Ishikawa (cell line): ENCODE data around the gene LRRC28.

Source experiments
- CEBPB ChIP-seq: IDR thresholded peaks from 2 replicates; pipeline ENCODE4 v1.6.1; 2012
- CREB1 ChIP-seq: IDR thresholded peaks from 2 replicates; pipeline ENCODE4 v1.6.1; 2012; ENCODE audit warnings: low read depth
- EGR1 ChIP-seq: IDR thresholded peaks from 2 replicates; pipeline ENCODE4 v1.6.1; 2012
- EP300 ChIP-seq: IDR thresholded peaks from 2 replicates; pipeline ENCODE4 v1.6.1; 2012; ENCODE audit warnings: borderline replicate concordance
- FOXM1 ChIP-seq: IDR thresholded peaks from 2 replicates; pipeline ENCODE4 v1.6.1; 2012; ENCODE audit warnings: low read depth, borderline replicate concordance
- NFIC ChIP-seq: IDR thresholded peaks from 2 replicates; pipeline ENCODE4 v1.6.1; 2012
- RAD21 ChIP-seq: IDR thresholded peaks from 2 replicates; pipeline ENCODE4 v1.6.1; 2012; ENCODE audit warnings: low read depth
- REST ChIP-seq: IDR thresholded peaks from 2 replicates; pipeline ENCODE4 v1.6.1; 2012; ENCODE audit warnings: low read depth, mild to moderate bottlenecking
- TAF1 ChIP-seq: IDR thresholded peaks from 2 replicates; pipeline ENCODE4 v1.6.1; 2012; ENCODE audit warnings: low read depth, mild to moderate bottlenecking
- TCF12 ChIP-seq: IDR thresholded peaks from 2 replicates; pipeline ENCODE4 v1.6.1; 2012; ENCODE audit warnings: low read depth
- TEAD4 ChIP-seq: IDR thresholded peaks from 2 replicates; pipeline ENCODE4 v1.6.1; 2012
- YY1 ChIP-seq: IDR thresholded peaks from 2 replicates; pipeline ENCODE4 v1.6.1; 2012; ENCODE audit warnings: low read depth
- ZBTB7A ChIP-seq: IDR thresholded peaks from 2 replicates; pipeline ENCODE4 v1.6.1; 2012; ENCODE audit warnings: low read depth
- TF ChIP-seq, protein P1 (sequence below): IDR thresholded peaks from 2 replicates; pipeline ENCODE4 v1.6.1; 2012
- TF ChIP-seq, protein P2 (sequence below): IDR thresholded peaks from 2 replicates; pipeline ENCODE4 v1.6.1; 2012

Gene LRRC28

DNA sequence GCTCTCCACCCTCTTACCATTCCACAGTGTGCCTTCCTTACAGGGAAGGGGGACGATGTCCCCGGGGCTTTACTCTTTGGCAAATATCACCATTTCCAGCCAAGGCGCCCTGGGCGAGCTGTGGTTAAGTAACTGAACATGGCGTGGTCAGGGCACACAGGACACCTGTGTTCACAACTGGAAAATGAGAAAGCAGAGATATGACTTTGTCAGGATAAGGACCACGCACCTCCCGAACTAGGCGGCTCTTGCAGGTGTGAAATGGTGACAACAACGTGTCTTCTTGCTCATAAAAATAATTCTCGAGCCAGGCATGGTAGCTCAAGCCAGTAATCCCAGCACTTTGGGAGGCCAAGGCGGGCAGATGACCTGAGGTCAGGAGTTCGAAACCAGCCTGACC lies 154.8 kb downstream of the LRRC28 start:
- no peak for TF ChIP-seq NFIC

DNA sequence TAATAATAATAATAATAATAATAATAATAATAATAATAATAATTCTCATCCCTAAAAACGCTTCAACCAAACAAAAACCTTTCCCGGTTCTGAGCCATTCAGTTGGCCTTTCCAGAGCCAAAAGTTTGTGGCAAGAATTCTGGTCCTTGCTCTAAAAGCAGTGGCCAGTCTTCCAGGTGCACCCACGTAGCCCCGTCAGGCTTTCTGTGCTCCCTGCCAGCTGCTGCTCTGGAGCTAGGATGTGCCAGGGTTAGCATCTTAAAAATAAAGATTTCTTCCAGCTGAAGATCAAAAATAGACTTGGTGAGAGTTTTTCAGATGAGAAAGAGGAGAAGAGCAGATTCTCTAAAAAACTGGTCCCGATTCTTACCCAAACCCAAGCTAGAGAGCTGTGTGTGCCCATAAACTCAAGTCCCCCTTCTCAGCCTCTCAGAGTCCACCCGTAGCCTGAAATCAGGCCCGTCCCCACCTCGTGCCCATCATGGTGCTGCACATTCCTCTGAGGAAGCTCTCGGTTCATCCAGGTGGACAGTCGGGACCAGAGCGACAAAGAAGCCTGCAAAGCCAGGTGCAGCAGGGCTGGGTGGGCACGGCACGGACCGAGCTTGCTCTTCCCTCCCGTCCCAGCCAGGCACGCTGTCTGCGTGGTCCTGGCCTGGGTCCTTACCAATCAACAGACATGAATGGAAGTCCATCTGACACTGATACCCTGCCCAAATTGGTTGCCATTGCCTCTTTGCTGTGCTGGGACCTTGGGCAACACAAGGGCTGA lies 155.6 kb downstream of the LRRC28 start:
- TF ChIP-seq EP300 (no peak), EGR1 (no peak), NFIC (no peak), REST (no peak), ZBTB7A (no peak), TAF1 (no peak), YY1 (no peak), TCF12 (no peak), TEAD4 (no peak), CREB1 (no peak), RAD21 (no peak), CEBPB (no peak), FOXM1 (no peak)
- TF ChIP-seq, protein P1, sequence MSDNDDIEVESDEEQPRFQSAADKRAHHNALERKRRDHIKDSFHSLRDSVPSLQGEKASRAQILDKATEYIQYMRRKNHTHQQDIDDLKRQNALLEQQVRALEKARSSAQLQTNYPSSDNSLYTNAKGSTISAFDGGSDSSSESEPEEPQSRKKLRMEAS, result no peak
- TF ChIP-seq, protein P2, sequence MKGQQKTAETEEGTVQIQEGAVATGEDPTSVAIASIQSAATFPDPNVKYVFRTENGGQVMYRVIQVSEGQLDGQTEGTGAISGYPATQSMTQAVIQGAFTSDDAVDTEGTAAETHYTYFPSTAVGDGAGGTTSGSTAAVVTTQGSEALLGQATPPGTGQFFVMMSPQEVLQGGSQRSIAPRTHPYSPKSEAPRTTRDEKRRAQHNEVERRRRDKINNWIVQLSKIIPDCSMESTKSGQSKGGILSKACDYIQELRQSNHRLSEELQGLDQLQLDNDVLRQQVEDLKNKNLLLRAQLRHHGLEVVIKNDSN, result no peak

GRCh38 chr15:99407716-99408115 lies 156.4 kb downstream of the LRRC28 start:
- no peak for TF ChIP-seq FOXM1
- TF ChIP-seq YY1, result no peak
- TF ChIP-seq CREB1, result no peak
- TF ChIP-seq, protein P2, result no peak
- TF ChIP-seq EGR1, result no peak
- TF ChIP-seq RAD21, result no peak

DNA sequence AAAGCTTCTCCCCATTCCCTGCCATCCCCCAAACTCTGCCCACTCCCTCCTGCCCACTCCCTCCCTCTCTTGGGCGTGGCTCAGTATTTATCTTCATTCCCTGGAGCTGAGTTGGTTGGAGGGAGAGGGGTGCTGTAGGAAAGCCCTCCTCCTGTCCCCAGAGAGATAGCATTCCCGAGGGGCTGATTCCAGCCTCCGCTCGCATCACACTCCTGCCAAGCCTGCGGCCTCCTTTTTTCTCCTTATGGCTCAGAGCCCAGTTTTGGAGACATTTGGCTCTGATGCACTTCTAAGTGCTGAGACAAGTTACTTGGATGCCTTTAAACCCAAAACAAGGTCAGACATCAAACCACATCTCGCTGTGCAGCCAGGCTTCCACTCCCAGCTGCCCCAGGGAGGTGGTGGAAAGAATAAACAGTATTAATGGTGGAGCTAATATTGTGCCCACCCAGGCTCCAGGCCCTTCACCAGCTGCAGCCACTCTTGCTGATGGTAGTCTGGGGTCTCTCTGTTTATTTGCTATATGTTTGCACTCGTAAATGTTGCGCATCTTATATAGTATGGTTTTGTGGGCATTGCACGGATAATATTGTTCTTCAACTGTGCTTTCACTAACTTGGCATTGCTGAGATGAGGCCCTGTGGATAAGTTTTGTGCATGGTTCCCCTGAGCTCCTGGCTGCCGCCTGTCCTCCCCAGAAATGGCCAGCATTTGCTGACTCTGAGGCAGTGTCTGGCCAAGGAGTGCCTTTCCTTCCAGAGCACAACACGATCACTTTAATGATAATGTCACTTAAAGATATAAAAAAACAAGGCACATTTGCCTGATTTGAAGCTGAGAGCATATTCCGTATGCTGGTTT lies 157.2 kb downstream of the LRRC28 start:
- TF ChIP-seq RAD21 (no peak), EGR1 (no peak), YY1 (no peak), TAF1 (no peak), EP300 (no peak), NFIC (no peak), REST (no peak), TEAD4 (no peak), CREB1 (no peak), FOXM1 (no peak), ZBTB7A (no peak), CEBPB (no peak), TCF12 (no peak)
- TF ChIP-seq, protein P2, result no peak
- TF ChIP-seq, protein P1, result no peak

DNA sequence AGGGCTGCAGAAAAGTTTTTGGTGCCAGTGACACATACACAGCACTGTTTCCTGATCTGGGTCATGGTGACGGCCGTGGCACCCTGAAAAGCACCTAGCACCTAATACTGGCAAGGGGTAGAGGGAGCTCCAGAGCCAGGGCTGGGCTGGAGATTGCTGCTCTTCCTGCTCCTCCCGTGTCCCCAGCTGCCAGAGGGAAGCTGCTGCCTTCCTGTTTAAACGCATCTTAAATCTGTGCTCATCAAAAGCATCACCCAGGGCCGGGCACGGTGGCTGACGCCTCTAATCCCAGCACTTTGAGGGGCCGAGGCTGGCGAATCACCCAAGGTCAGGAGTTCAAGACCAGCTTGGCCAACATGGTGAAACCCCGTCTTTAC lies 157.8 kb downstream of the LRRC28 start:
- no peak for TF ChIP-seq CREB1
- peak; percentile 63 for TF ChIP-seq RAD21

DNA sequence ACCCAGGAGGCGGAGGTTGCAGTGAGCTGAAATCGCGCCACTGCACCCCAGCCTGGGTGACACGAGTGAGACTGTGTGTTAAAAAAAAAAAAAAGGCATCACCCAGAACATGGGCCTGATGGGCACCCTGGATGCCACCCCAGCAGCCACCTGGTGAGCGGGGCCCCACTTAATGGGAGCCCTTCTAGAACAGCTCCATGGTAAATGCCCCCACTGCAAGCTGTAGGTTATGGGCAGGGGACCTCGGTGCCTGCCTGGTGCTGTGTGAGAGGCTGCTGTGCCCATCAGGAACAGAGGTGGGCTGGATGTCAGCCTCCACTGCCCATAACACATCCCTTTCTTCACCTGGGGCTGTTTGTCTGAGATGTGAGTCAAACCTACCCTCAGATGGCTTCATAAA lies 158.3 kb downstream of the LRRC28 start:
- no peak for TF ChIP-seq EP300
- TF ChIP-seq NFIC, result no peak
- no peak for TF ChIP-seq ZBTB7A
- TF ChIP-seq FOXM1, result no peak
